Activated CD8-positive, alpha-beta T cell treated with anti-CD3 and anti-CD28 coated beads, Interleukin-2, amount 10 ng/mL, durations not matched to agents 7 days and 5 days (primary cell): ENCODE measurements around the gene VCL. TPM values are rescaled to one million over a fixed set of nuclear protein-coding genes. Genes with fewer than 3 reads are reported as not detected.
"Not testable (repeated sequence)": the region's sequence is repeated elsewhere in the genome, so short reads cannot be mapped to it uniquely, and the experiment has no call there.

Source experiments
- ATAC-seq: fragments of 150-1000 bp; cut with Tn5 transposase; one replicate; pipeline ENCODE4 v1.10.0; 2021; ENCODE audit warnings: moderate library complexity
- CTCF ChIA-PET: fragments of 350-600 bp; sonication (Branson Sonifier 250); formaldehyde crosslinking; loops from one replicate; lab custom pipeline; 2021; ENCODE audit warnings: antibody characterized with exemption; lab: Charles Lee
- POLR2A ChIA-PET: fragments of 350-600 bp; sonication (Branson Sonifier 250); formaldehyde crosslinking; loops from one replicate; lab custom pipeline; 2021; ENCODE audit warnings: antibody characterized with exemption; lab: Charles Lee
- DNase-seq: peaks from one replicate; pipeline ENCODE4 v3.0.0-alpha.2; 2020
- H3K27ac Mint-ChIP-seq: one replicate; pipeline ENCODE4 v1.8.0; 2021; ENCODE audit warnings: mild to moderate bottlenecking, mixed read lengths
- H3K27me3 Mint-ChIP-seq: one replicate; pipeline ENCODE4 v1.8.0; 2021; ENCODE audit warnings: low read depth, mixed read lengths
- H3K36me3 Mint-ChIP-seq: one replicate; pipeline ENCODE4 v1.8.0; 2021; ENCODE audit warnings: low read depth, mixed read lengths
- H3K4me1 Mint-ChIP-seq: one replicate; pipeline ENCODE4 v1.8.0; 2021; ENCODE audit warnings: low read depth, mixed read lengths
- H3K4me3 Mint-ChIP-seq: one replicate; pipeline ENCODE4 v1.8.0; 2021; ENCODE audit warnings: mild to moderate bottlenecking, mixed read lengths
- H3K9me3 Mint-ChIP-seq: one replicate; pipeline ENCODE4 v1.8.0; 2022; ENCODE audit warnings: mixed read lengths; ENCODE audit not compliant: insufficient read depth
- total RNA-seq, 2 experiments: library from RNA; stranded (reverse); gene quantifications; one replicate each; pipeline ENCODE4 v1.2.3, GENCODE V29; 2021

Gene VCL
- total RNA-seq, 2 experiments from 2014 or later = 31.2 to 33.2 TPM

DNA sequence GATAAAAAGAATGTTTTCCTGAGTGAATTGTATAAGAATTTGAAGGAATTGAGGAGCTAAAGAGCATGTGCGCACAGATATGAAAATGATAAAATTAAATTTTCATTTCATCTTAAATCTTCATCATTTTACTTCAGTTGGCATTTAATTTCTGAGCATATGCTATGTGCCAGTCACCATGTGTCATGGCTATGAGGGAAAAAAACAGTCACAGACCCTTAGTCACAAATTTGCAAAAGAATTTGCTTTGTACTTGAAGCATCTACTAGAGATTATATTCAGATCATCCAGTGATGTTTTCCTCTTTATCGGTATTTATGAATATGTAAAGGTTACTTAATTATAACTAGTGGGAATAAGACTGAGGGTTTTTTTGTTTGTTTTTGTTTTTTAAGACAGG lies 29.8 kb downstream of the VCL start:
- H3K27ac Mint-ChIP-seq = no peak overlapping the region
- POLR2A ChIA-PET = no interaction called here
- H3K9me3 Mint-ChIP-seq = no peaks in the 10 kb centered on the region

DNA sequence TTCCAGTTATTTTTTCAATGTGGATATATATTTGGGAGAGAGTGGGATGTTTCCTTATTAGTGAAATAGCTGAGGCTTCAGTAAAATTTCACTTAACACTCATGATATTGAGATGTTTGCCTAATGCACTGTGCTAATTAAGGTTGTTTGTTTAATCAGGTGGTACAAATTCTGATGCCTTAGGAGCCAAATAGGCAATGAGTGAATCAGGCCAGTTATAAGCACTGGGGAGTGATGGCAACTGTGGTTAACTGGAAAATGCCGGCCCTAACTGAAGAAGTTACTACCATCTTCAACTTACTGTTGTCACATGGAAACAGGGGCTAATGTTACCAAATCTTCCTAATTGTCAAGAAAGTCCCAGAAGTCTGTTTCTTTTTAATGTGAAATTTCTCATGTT lies 32.0 kb downstream of the VCL start:
- ATAC-seq = no peak
- DNase-seq = no peak
- H3K27me3 Mint-ChIP-seq = no peaks in the 10 kb centered on the region
- H3K27ac Mint-ChIP-seq = no peak overlapping the region
- ChIA-PET CTCF (interaction anchor here (2.7 kb wide), 1 partner anchor 89 kb away, joined by 8 read pairs; no protein-coding TSS in a partner anchor), POLR2A (no interaction called here)
- H3K9me3 Mint-ChIP-seq = no peaks in the 10 kb centered on the region
- peaks cover 4% of the 10 kb centered on the region for H3K4me1 Mint-ChIP-seq
- no peaks in the 10 kb centered on the region for H3K36me3 Mint-ChIP-seq
- H3K4me3 Mint-ChIP-seq = no peak overlapping the region

More for the DNA sequence above, 29.8 kb downstream of the VCL start:
- CTCF ChIA-PET = interaction anchor here (0.7 to 0.9 kb wide), 4 partner anchors 16 to 54 kb away, joined by 3 read pairs; no protein-coding TSS in a partner anchor
- no peaks in the 10 kb centered on the region for H3K27me3 Mint-ChIP-seq
- H3K4me1 Mint-ChIP-seq = peaks cover 5% of the 10 kb centered on the region
- H3K4me3 Mint-ChIP-seq = no peak overlapping the region
- no peak for DNase-seq
- ATAC-seq = no peak
- no peaks in the 10 kb centered on the region for H3K36me3 Mint-ChIP-seq

DNA sequence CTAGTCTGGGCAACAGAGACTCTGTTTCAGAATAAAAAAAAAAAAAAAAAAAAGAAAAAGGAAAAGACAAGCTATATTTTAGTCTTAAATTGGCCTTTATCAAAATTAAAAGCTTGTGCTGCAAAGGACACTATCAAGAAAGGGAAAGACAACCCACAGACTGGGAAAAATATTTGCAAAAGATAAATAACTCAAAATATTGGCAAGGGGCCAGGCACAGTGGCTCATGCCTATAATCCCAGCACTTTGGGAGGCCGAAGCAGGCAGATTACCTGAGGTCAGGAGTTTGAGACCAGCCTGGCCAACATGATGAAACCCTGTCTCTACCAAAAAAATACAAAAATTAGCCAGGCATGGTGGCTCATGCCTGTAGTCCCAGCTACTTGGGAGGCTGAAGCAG lies 34.3 kb downstream of the VCL start:
- H3K27me3 Mint-ChIP-seq, H3K36me3 Mint-ChIP-seq, POLR2A ChIA-PET, DNase-seq, H3K4me3 Mint-ChIP-seq, H3K9me3 Mint-ChIP-seq, H3K4me1 Mint-ChIP-seq, H3K27ac Mint-ChIP-seq, ATAC-seq: not testable (repeated sequence)
- CTCF ChIA-PET = interaction anchor here (2.7 kb wide), 1 partner anchor 92 kb away, joined by 8 read pairs; no protein-coding TSS in a partner anchor

DNA sequence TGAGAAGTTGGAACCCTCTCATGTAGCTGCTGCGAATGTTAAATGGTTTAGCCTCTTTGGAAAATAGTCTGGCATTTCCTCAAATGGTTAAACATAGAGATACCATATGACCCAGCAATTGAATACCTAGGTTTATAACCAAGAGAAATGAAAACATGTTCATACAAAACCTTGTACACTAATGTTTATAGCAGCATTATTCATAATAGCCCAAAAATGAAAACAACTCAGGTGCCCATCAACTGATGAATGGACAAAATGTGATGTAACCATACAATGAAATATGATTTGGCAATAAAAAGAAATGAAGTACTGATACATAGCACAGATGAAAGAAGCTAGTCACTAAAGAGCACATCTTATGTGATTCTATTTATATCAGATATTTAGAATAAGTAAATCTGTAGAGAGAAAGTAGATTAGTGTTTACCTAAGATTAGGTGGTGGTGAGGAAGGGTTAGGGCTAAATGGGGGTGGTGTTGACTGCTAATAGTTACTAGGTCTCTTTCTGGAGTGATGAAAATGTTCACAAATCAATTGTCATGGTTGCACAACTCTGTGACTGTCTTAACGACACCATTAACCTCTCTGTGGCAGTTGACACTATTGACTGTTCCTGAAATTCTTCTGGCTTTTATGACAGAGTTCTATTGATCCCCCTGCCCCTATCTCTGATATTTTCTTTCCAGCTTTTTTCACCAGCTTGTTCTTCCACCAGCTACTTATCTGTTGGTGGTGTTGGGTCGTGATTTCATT lies 35.2 kb downstream of the VCL start:
- ATAC-seq (no peak), DNase-seq (no peak)
- Mint-ChIP-seq H3K4me3 (no peak overlapping the region), H3K27ac (no peak overlapping the region), H3K36me3 (peaks cover 1% of the 10 kb centered on the region), H3K27me3 (no peaks in the 10 kb centered on the region), H3K4me1 (peaks cover 11% of the 10 kb centered on the region), H3K9me3 (no peaks in the 10 kb centered on the region)
- CTCF ChIA-PET = interaction anchor here (0.8 to 2.5 kb wide), 4 partner anchors 19 to 92 kb away, joined by 3 to 8 read pairs (median 5); no protein-coding TSS in a partner anchor
- POLR2A ChIA-PET = no interaction called here

DNA sequence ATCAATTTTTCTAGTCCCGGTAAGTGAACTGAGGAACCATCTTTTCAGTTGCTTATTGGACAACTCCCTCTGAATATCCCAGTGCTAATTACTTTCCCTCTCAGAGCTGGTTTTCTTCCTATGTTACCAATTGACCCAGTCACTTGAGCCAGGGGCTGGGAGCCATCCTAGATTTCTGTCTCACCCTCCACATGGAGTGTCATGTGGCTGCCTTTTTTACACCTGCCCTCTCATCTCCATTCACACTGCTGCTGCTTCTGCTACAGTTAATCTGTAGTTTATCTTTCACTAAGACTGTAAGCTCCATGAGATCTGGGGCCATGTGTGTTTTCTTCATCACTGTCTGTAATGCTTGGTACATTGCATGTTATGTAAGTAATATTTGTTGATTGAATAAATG lies 35.8 kb downstream of the VCL start:
- H3K4me3 Mint-ChIP-seq = no peak overlapping the region

DNA sequence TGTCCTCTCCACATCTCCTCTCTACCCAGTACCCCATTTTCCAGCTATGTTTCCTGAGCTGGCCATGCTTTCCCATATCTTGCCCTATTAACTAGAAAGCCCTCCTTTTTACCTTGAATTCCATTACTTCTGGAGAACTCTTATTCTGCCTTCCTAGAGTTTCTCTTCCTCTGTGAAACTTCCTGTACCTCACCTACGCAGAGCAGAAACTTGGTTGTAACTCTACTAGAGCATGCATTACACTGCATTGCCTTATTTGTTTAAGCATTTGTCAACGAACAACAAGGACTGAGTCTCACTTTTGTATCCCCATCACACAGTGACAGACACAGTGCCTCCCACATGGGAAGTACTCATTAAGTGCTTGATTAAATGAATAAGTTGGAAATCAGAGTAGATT lies 36.4 kb downstream of the VCL start:
- ChIA-PET POLR2A (no interaction called here), CTCF (interaction anchor here (1.3 to 2.5 kb wide), 6 partner anchors 21 to 154 kb away, joined by 4 to 13 read pairs (median 5); no protein-coding TSS in a partner anchor)
- H3K4me1 Mint-ChIP-seq = peaks cover 11% of the 10 kb centered on the region
- no peaks in the 10 kb centered on the region for H3K9me3 Mint-ChIP-seq
- H3K36me3 Mint-ChIP-seq = peaks cover 1% of the 10 kb centered on the region
- no peak overlapping the region for H3K4me3 Mint-ChIP-seq
- DNase-seq = no peak
- no peak for ATAC-seq
- H3K27ac Mint-ChIP-seq = no peak overlapping the region
- no peaks in the 10 kb centered on the region for H3K27me3 Mint-ChIP-seq

More for the DNA sequence above, 35.8 kb downstream of the VCL start:
- Mint-ChIP-seq H3K27me3 (no peaks in the 10 kb centered on the region), H3K36me3 (peaks cover 1% of the 10 kb centered on the region), H3K4me1 (peaks cover 11% of the 10 kb centered on the region), H3K9me3 (no peaks in the 10 kb centered on the region), H3K27ac (no peak overlapping the region)
- ChIA-PET CTCF (interaction anchor here (0.8 to 2.5 kb wide), 4 partner anchors 18 to 93 kb away, joined by 3 to 8 read pairs (median 5); no protein-coding TSS in a partner anchor), POLR2A (no interaction called here)
- DNase-seq = no peak
- no peak for ATAC-seq

DNA sequence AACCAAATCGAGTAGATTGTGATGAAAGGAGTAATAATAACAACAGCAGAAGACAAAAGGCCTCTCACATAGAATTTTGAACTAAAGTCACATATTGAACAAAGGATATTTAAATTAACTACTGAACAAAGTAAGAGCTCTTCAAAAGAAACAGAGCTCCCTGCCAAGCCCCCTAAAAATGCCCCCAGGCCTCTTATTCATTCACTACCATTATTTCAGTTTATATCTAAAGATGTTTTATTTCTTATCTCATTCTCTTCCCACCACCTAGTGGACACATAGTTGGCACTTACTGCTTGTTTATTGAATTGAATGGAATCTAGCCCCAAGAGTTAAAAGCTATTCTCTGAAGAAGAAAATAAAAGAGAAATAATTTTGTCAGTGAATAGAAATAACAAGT lies 37.4 kb downstream of the VCL start:
- Mint-ChIP-seq H3K36me3 (peaks cover 1% of the 10 kb centered on the region), H3K27ac (no peak overlapping the region), H3K4me1 (peaks cover 11% of the 10 kb centered on the region), H3K4me3 (no peak overlapping the region), H3K9me3 (no peaks in the 10 kb centered on the region), H3K27me3 (no peaks in the 10 kb centered on the region)
- ChIA-PET CTCF (interaction anchor here (0.7 to 2.2 kb wide), 16 partner anchors 11 to 201 kb away, joined by 3 to 13 read pairs (median 4); no protein-coding TSS in a partner anchor), POLR2A (no interaction called here)
- DNase-seq (no peak), ATAC-seq (no peak)

DNA sequence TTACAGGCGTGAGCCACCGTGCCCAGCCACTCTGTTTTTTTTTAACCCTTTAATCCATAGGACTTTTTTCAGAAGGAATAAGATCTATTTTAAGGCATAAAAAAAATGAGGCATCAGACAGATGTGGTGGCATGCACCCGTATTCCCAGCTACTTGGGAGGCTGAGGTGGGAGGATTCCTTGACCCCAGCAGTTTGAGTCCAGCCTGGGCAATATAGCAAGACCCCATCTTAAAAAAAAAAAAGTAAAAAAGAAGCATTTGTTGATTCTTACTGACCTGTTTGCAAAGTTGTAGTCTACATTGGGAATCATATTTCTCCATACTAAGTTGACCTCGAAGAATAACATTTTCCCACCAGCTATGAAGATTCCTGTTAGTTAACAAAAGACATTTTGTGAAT lies 38.6 kb downstream of the VCL start:
- DNase-seq (no peak), ATAC-seq (no peak)
- peaks cover 11% of the 10 kb centered on the region for H3K4me1 Mint-ChIP-seq
- no peaks in the 10 kb centered on the region for H3K9me3 Mint-ChIP-seq
- H3K4me3 Mint-ChIP-seq = no peak overlapping the region
- ChIA-PET POLR2A (no interaction called here), CTCF (interaction anchor here (1.2 to 2.2 kb wide), 7 partner anchors 13 to 157 kb away, joined by 4 to 13 read pairs (median 5); no protein-coding TSS in a partner anchor)
- H3K27me3 Mint-ChIP-seq = no peaks in the 10 kb centered on the region
- H3K27ac Mint-ChIP-seq = no peak overlapping the region
- peaks cover 1% of the 10 kb centered on the region for H3K36me3 Mint-ChIP-seq

DNA sequence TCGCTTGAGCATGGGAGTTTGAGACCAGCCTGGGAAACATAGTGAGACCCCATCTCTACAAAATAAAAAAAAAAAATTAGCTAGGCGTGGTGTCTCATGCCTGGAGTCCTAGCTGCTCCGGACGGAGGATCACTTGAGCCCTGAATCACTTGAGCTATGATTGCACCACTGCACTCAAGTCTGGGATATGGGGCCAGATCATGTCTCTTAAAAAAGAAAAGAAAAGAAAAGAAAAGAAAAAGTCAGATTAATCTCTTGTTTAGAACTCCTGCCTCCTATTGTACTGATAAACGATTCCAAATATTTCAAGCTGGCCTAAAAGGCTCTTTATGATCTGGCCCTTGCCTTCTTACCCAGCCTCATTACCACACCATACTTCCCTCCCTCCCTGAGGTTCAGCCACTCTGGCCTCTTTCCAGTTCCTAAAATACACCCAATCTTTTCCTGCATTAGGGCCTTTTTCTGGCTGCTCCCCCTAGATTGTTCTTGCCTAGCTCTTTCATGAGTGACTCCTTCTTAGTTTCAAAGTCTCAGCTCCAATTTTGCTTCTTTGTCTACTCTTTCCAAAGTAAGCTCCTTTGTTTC lies 41.7 kb downstream of the VCL start:
- ATAC-seq = no peak
- Mint-ChIP-seq H3K4me3 (no peak overlapping the region), H3K9me3 (no peaks in the 10 kb centered on the region), H3K4me1 (peaks cover 7% of the 10 kb centered on the region), H3K27ac (no peak overlapping the region), H3K27me3 (no peaks in the 10 kb centered on the region), H3K36me3 (peaks cover 4% of the 10 kb centered on the region)
- peak; percentile 2 for DNase-seq
- POLR2A ChIA-PET = no interaction called here
- CTCF ChIA-PET = interaction anchor here (0.7 to 2.0 kb wide), 6 partner anchors 9 to 99 kb away, joined by 3 to 9 read pairs (median 4); no protein-coding TSS in a partner anchor

DNA sequence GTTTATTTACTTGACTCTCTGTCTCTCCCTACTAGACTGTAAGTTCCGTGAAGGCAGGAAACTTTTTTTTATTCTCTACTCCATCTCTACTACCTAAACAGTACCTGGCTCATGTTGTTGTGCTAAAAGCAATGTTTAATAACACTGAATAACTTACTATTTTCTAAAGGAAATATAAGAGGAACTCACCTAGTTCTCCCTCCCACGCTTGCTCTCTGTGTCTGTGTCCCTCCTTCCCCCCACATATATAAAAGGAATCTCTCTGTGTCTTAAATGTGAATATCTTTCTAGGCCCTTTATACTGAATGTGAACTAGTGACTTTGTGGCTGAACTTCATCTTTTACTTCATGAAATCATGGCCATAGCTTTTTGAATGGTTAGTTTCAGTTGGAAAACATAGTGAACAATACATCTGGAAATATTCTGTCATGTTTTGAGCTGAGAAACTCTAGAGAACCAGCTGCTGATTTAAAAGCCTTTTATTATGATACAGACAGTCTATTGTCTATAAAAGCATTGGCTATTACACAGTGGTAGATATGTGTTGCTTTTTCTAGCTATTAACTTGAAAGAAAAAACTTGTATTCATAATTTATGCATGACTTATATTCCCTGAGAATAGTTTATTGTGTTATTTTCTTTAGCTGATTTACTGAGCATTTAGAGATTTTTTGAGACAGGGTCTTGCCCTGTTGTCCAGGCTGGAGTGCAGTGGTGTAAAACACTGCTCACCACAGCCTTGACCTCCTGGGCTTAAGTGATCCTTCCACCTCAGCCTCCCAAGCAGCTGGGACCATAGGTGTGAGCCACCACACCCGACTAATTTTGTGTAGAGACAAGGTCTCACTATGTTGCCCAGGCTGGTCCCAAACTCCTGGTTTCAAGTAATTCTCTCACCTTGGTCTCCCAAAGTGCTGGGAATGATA lies 42.5 kb downstream of the VCL start:
- ATAC-seq (no peak), DNase-seq (peak; percentile 4)
- POLR2A ChIA-PET = no interaction called here
- Mint-ChIP-seq H3K4me1 (peaks cover 8% of the 10 kb centered on the region), H3K4me3 (no peak overlapping the region), H3K36me3 (peaks cover 5% of the 10 kb centered on the region), H3K27me3 (no peaks in the 10 kb centered on the region), H3K27ac (no peak overlapping the region), H3K9me3 (no peaks in the 10 kb centered on the region)
- CTCF ChIA-PET = interaction anchor here (0.7 to 2.0 kb wide), 6 partner anchors 10 to 100 kb away, joined by 3 to 9 read pairs (median 4); no protein-coding TSS in a partner anchor

DNA sequence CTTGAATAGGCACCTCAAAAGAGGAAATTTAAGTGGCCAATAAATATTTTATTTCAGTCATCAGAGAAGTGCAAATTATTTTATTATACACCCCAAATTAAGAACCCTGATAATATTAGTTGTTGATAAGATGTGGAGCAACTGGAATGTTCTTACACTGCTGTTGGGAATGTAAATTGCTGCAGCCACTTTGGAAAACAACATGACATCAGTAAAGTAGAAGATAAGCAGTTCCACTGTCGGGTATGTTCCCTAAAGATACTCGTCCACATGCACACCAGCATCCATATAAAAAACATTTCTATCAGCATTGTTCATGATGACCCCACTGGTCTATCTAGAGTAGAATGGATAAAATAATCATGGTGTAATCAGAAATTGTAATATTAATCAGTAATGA lies 46.5 kb downstream of the VCL start:
- Mint-ChIP-seq H3K27me3 (no peaks in the 10 kb centered on the region), H3K9me3 (no peaks in the 10 kb centered on the region), H3K4me3 (no peak overlapping the region), H3K27ac (no peak overlapping the region), H3K4me1 (peaks cover 2% of the 10 kb centered on the region), H3K36me3 (peaks cover 8% of the 10 kb centered on the region)
- ATAC-seq (no peak), DNase-seq (no peak)
- CTCF ChIA-PET = no interaction called here
- POLR2A ChIA-PET = no interaction called here
